Measurements from ENCODE around the gene CYP2U1.
A peak's percentile ranks its signal among the peaks of the same experiment; 100 is the strongest.
"Not testable (repeated sequence)": the region's sequence is repeated elsewhere in the genome, so short reads cannot be mapped to it uniquely, and the experiment has no call there.

Gene CYP2U1

DNA sequence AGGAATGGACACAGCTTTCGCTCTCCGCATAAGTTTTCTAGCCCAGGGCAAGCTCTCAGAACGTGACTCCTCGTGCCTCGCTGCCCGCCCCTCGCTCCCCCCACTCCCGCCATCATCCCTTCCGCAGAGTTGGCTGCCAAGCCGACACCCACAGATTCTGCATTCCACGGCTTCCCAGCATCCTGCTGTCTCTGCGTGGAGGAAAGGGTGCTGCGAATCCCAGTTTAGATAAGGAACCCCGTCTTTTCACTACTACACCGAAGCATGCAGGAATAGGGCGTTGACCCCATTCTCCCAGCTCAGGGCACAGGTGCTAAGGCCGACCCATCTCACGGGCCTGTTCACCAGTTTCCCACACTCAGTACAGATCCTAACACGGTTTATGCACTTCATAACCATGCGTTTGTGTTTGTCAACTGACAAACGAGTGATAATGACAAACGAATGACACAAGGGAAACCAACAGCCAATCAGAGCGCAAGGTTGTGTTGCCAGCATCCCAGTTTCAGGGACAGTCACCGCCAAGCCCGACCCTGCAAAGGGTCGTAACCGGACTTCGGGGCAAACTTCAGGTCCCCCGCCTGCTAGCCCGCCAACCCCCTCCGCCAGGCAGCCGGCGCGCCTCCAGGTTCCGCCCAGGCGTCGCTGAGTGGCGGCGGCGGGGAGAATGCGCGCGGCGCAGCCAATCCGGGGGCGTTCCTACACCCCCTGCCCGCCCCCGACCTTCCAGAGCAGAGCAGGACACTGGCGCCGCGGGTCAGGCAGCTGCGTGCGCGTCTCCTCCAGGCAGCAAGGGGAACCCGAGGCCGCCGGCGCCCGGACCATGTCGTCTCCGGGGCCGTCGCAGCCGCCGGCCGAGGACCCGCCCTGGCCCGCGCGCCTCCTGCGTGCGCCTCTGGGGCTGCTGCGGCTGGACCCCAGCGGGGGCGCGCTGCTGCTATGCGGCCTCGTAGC, at the start of gene CYP2U1:
TSS of gene CYP2U1 (plus strand) at position 729 of the 954 bp plus-strand sequence. CDS start at position 824, 95 bp downstream.
- peak; percentile 63 for DNase-seq (ENCODE audit: low read depth)

DNA sequence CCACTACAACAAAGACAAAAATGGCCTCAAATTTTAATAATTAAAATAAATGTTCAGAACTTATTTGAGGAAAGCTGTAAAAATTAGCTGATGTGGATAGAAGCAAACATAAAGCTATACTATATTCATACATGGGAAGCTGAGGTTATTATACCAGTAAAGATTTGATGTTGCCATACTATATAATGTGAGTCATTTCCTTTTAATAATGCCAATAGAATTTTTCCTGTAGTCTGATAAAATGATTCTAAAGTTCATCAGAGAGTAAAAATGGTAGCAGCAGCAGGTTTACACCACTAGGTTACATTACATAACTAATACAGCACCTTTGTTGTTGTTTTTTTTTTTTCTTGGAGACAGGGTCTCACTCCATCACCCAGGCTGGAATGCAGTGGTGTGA, 45.5 kb upstream of the CYP2U1 start:
- no peak for DNase-seq (ENCODE audit: low read depth)

DNA sequence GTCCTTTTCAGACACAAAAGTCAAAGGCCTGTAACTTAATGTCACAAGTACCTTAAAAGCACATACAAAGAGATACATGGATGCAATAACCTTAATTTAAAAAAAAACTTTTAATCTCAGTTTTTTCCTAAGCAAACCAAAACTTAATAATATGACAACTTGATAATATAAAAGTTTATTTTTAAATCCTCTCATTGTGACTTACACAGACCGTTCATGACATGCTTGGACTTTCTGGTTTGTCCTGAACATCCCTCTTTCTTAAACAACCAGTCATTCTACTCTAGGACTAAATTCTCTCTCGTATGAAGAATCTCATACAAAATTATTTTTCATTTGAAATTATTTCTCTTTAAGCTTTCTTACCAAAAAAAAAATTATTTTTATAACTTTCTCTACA, 43.1 kb upstream of the CYP2U1 start:
- DNase-seq (ENCODE audit: low read depth), result no peak

DNA sequence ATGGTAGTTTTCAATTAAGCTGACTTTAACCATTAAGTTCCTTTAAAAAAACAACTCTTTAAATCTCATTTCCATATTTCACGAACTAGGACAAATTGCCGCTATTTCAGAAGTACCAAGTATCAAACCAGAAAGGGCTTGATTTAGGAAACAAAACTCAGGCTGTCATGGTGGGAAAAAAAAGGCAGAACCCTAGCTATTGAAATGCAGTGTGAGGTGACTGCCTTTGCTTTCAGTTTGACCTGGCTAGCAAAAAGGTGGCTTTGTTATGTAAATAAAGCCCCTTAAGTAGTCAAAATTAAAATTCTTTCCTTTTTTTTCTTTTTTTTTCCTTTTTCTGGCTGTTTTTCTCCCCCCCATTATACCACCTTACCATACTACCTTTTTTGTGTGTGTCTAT, 40.6 kb upstream of the CYP2U1 start:
- no peak for DNase-seq (ENCODE audit: low read depth)

DNA sequence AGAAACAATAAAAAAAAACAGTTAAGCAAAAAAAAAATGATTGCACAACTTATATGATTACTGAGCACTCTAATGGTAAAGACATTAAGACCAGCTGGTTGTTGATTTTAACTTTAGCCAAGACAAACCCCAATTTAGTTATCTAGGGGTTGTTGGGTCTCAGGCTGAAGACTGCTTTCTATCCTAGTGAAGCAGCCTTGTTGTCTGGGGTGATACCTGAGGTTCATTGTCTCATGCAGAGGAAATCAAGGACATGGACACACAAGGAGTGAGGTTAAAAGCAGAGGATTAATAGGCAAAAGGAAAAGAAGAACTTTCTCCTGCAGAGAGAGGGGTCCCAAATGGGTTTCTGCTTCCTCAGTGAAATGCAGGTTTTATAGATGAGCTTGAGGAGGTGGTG, 40.0 kb upstream of the CYP2U1 start:
- DNase-seq (ENCODE audit: low read depth), result no peak

DNA sequence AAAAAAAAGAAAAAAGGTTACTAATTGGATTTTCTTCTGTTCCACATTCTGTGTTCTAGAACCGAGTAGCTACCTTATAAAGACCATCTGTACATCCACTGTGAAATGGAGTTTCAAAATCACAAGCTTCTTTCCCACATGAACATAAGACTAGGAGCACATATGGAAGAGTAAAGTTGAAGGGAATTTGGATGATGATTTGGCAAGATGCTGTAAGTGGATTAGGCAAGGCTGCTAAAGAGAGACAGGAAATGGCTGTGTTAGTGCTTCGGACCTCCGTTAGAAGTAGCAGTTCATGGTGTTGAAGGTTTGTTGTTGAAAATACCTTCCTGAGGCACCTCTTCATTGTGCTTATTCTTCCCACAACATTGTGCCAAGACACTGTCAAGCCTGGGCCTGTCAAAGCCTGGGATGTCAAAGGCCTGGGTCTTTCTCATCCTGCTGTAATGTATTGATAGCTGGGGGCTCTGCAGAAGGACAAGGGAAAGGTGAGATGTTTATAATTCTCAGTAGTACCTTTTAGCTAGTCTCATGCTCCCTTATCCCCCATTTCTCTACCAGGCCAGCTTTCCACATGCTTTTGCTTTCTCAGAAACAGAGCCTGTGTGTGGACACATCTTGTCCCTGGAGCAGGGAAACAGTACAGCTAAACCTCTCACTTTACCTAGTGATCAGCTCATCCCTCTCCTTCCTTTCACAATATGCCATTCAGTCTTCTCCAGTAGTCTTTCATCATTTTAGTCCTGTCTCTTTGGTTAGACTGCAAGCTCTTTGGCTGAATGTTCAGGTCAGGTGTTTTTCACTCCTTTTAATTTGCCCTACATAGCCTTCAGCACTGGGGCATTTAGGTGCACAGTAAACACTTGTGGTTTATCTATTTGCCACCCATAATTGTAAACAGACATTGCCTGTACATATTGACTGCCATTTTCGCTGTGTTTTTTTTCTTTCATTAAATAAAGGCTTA, 37.9 kb upstream of the CYP2U1 start:
- DNase-seq (ENCODE audit: low read depth), result no peak

DNA sequence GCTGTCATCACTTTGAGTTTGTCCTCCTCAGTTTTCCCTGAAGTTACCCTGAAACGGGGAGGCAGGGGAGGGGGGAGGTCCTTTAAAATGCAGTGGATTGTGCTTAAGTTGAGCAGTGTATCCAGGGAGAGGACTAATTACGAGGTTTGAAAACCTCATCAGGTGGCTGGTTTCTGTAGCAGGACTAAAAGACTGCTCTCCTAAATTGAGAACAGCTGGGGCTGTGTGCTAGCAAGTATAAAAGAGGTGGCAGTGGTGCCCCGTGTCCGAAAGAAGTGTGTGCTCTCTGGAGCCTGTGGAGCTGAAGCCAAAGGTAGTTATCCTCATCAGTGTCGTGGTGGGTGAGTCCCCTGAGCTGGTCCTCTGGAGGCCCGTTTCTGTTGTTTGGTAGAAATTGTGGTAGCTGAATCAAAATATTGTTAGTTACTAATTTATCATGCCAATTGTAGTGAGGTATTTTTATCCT, 37.2 kb upstream of the CYP2U1 start:
- DNase-seq (ENCODE audit: low read depth), result no peak

DNA sequence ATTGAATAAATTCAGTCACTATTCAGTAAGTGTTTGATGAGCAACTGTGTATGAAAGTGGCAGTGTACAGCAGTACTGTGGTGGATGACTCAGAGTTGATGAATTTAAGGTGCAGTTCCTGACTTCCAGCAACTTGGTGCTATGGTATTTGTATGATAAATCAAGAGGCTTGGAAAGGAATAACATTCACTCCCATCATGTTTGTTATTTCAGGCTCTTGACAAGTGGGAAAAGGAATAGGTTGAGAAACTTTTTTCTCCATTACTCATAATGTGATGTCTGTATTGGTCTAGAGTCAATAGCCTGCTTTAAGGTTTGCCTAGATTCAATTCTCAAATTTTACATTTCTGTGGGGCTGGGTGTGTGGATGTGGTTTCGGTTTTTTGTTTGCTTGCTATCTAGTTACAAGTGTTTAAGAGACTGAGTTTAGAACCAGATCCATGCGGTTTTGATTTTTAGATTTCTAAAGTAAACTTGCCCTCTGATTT, 35.1 kb upstream of the CYP2U1 start:
- DNase-seq (ENCODE audit: low read depth), result no peak

DNA sequence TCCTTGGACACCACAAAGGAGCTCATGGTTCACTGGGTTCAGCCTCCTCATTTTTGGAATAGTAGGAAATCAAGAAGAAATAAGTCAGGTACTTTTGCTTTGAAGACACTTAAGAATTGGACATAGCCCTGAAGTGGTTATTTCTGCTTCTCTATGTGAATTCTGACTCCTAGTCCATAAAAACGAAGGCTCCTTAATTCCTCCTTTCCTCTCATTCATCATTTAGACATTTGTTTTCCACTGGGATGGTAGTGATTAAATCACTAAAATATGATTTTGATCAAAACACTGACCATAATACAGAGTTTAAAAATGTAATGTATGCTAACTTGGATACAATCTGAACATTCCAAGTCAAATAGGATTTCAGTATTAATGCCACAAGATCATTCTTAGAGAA, 34.7 kb upstream of the CYP2U1 start:
- DNase-seq (ENCODE audit: low read depth), result no peak

DNA sequence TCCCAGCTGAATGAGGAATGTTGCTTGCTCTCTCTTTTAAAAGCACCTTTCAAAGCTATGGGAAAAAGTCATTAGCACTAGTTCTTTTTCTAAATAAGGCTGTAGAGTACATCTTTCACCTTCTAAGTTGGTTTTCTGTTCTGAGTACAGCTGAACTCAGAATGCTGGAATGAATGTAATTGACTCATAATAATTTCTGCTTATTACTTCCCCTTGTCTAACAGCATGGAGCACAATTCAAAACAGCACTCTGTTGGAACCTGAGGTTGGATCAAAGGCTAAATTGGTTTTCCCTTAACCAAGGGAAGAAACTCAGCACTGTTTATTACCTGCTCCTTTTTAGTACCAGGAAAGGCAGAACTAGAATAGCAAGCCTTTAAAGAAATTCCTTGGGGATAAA, 33.5 kb upstream of the CYP2U1 start:
- DNase-seq (ENCODE audit: low read depth), result no peak

DNA sequence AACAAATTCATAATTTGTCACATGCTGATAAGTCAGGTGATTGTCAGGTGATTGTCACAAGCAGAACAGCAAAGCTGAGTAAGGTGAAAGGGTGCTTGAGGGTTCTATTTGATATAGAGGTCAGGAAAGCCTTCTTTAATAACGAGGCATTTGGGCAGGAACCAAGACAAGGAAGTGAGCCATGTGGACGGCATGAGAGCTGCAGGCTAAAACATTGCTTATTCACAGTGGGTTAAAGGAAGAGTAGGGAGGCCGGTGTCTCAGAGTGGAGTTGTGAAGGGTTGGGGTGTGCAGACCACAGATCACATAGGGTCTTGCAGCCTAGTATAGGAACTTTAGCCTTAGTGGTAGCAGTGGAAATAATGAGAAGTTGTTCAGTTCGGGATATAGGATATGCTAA, 31.3 kb upstream of the CYP2U1 start:
- DNase-seq (ENCODE audit: low read depth), result no peak

DNA sequence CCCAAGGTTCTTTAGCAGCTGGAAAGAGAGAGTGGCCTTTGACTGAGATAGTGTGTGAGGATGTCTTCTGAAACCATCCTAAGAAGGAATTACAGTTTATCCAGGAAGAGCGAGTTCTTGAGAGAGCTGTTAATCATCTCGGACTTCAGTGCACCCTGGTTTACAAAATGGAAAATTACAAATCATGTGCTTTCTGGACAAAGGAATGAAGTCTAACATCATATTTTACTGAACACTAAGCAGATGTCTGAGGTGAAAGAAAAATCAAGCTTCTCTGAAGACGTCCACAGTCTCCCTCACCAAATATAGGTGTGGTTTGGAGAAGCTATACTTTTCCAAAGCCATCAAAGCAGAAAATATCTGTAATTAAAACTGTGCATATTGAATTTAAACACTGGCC, 30.8 kb upstream of the CYP2U1 start:
- no peak for DNase-seq (ENCODE audit: low read depth)

DNA sequence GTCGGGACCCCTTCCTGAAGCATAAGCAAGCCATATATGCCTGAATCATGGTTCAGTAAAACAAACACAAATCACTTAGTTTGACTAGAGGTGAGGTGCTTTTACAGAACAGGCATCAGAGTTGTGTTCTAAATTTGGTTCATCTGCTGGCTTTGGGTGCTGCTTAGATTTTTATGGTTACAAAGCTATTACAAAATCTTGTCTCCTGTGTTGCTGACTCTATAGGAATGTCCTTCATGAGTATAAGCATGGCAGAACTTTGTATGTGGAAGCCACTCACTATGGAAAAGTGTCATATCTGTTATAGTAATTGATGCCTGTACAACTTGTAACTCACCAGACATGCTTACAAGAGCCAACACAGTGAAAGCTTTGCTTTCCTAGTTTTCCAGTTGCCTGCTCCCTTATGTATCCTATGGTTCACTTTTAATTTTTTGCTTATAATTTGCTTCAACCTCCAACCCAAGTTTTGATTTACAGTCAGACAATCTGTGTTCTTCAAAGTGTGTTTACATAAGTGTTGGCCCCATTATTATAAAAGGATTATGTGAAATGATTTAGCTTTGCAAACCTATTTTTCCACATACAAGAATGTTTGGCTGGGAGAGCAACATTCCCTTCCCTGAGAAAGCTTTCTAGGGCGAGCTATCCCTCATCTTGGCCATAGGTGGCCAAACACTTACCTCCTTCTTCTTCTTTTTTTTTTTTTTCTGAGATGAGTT, 30.0 kb upstream of the CYP2U1 start:
- DNase-seq (ENCODE audit: low read depth), result no peak

DNA sequence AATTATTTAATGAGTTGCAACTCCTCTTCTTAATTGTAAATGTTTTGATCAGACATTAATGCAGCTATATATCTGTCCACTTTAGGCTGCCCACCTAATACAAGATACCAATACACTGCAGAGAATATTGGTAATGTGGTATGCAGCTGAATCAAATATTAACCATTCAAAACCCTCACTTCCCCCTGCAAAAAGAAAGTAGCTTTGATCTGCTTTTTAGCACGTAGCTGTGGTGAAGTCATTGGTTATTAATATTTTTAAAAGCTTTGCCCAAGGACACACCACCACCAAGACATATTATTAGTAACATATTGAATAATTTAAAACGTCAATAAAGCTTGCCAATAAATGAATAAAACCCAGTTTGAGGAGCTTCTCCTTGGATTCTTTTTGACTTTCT, 28.6 kb upstream of the CYP2U1 start:
- no peak for DNase-seq (ENCODE audit: low read depth)

DNA sequence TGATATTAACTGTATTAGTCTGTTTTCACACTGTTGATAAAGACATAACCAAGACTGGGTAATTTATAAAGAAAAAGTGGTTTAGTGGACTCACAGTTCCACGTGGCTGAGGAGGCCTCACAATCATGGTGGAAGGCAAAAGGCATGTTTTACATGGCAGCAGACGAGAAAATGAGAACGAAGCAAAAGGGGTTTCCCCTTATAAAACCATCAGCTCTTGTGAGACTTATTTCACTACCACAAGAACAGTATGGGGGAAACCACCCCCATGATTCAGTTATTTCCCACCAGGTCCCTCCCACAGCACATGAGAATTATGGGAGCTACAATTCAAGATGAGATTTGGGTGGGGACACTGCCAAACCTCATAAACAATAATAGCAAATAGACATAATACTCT, 26.3 kb upstream of the CYP2U1 start:
- DNase-seq (ENCODE audit: low read depth), result not testable (repeated sequence)

DNA sequence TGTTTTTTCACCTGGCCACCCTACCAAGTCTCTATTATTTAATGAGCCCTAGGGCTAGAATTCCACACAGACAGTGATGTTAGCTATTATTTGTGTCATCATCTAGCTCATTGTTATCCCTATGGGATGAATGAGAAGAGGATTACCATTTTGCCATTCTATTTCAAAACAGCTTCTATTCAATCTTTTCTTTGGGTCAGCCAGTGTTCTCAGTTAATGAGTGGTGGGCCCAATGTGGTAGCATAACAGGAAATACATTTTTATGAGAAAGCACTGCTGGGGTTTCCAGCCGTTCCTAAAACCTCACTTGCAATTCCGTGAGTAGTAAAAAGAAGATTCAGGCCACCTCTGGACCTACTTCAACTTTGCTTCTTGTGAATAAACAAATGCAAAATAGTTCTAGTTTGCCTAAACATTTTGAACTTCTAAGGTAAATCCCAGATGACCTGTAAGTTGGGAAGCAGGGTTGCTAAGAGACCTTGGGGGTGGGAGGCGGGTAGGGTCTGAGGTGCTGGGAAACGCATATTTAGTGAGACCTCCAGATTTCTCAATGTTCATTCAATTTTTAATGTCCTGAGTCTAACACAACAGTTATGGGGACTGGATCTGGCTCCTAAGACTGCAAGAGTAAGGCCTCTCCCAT, 24.8 kb upstream of the CYP2U1 start:
- DNase-seq (ENCODE audit: low read depth), result no peak

DNA sequence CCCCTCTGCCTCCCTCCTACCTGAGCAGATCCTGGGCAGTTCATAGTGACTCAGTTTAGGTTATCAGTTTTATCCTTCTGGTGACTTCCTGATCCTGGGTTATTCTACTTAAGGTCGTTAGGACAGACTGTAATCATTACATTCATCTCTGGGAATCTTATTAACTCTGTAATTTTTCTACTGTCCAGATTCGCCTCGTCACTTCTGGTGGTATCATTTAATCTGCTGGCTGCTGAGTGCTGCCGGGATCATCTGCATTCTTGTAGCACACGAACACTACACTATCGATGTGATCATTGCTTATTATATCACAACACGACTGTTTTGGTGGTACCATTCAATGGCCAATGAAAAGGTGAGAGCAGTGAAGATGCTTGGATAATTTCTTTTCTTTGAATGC, 23.0 kb upstream of the CYP2U1 start:
- DNase-seq (ENCODE audit: low read depth), result no peak

DNA sequence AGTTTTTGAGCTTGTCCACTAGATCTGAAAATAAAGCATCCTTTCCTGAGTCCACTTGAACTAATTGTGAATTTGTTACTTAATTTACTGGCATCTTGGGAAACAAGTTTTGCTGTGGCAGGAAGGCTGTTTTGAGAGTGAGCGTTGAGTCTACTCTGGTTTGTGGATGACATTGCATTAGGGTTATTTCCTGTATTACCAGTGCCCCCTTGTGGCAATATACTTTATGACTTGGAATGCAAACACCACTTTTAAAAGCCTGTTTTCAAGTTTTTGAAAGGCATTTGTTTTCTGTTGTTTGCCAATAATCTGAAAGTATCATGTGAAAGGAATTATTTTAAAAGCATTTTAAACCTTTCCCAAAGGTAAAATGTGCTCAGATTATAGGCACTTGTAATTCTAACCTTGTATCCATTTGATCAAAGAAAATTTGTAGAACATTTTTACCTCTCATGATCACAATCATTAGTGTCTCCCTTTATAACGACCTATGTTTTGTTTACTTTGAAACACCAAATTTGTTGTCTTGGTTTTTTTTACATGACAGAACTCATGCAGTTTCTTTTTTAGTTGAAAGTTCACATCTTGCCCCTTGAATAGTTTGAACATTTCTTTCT, 18.0 kb upstream of the CYP2U1 start:
- peak; percentile 16 for DNase-seq (ENCODE audit: low read depth)

DNA sequence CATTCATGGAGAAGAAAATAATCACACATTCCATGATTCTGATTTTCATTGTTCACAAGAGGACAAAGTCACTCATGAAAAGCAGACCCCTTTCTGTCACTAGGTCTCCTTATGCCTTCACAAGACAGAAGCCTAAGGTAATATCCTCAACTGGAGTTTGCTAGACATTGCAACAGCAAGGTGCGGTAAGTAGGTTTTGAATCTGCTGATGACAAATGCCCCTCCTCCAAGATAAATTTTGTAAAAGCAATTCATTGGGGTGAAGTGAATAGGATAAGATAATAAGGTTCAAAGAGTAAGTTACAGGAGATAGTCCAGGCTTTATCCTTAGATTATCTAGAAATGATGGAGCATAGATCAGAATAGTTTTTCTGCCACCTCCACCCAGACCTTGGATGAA, 16.1 kb upstream of the CYP2U1 start:
- no peak for DNase-seq (ENCODE audit: low read depth)

DNA sequence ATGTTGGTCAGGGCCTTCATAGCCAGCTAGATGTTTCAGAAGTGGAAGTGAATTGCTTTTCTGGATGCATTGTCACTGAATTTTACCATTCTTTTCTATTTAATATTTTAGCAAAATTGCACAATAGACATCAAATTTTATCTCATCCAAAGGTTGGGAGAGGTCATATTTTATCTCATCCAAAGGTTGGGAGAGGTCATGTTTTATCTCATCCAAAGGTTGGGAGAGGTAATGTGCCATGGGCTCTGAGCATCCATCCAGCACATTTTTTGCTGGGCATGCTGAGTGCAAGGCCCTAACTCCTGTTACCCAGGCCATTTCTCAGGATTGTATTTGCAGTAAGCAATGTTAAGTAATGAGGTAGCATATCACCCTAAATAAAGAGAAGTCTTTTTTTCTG, 14.7 kb upstream of the CYP2U1 start:
- no peak for DNase-seq (ENCODE audit: low read depth)

DNA sequence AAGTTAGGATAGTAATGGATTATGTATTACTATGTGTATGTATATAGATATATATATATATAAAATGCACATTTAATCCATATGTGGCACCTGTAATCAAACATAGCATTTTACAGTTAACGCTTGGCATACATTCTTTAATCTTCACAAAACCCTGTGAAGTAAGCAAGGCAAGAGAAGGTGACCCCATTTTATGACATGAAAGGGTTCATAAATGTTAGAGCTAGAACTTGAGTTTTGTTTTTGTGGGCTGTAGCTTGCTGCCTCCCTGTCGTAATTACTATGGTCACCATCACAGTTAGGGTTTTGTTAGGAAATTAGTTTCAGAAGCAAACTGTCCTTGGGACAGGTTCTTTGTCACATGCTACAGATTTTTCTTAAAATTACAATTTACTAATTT, 13.8 kb upstream of the CYP2U1 start:
- DNase-seq (ENCODE audit: low read depth), result no peak

Measured in stimulated activated CD8-positive, alpha-beta memory T cell treated with anti-CD3 and anti-CD28 coated beads, Interleukin-12 subunit alpha, Interleukin-12 subunit beta, amount 100 ng/mL, for 1 hour (primary cell).